SH-SY5Y (cell line): Measurements from ENCODE around the gene SVIP.

Experiments used
- GATA2 ChIP-seq: IDR thresholded peaks from 2 replicates; pipeline ENCODE4 v1.6.1; 2011; ENCODE audit warnings: mild to moderate bottlenecking, low read depth, low read length
- GATA3 ChIP-seq: IDR thresholded peaks from 2 replicates; pipeline ENCODE4 v1.6.1; 2011; ENCODE audit warnings: low read depth, mild to moderate bottlenecking, low read length, moderate library complexity

- no peak for TF ChIP-seq GATA2
- no peak for TF ChIP-seq GATA3
Observed at GRCh38 chr11:22809893-22810292, 19.7 kb downstream of the SVIP start.
